A673 (cell line): ENCODE results near the gene TSPAN15.

ENCODE experiments used
- CTCF ChIP-seq: fragments of 300-800, 200-600 bp; sonication (generic); conservative IDR thresholded peaks from 2 replicates; pipeline ENCODE4 v1.5.1; 2017; ENCODE audit warnings: low read depth, mild to moderate bottlenecking, antibody characterized with exemption, low read length, moderate library complexity, mixed read lengths
- EZH2 ChIP-seq: fragments of 200-600 bp; sonication (generic); IDR thresholded peaks from 2 replicates; pipeline ENCODE4 v1.6.1; 2017; ENCODE audit warnings: borderline replicate concordance, low read depth, mild to moderate bottlenecking, mixed read lengths, antibody characterized with exemption, low read length; ENCODE audit not compliant: poor library complexity, severe bottlenecking

DNA sequence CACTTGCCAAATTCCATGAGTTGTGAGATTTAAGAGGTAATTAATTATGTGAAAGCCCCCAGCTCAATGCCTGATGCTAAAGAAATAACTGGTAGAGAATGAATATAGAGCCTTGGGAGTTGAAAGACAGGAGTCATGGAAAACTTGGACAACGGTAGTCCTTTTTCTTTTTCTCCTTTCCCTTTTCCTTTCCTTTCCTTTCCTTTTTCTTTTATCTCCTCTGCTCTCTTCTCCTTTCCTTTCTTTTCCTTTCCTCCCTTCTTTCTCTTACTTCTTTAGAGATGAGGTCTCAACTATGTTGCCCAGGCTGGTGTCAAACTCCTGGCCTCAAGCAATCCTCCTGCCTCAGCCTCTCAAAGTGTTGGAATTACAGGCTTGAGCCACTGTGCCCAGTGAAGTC lies 7.9 kb upstream of the TSPAN15 start:
- TF ChIP-seq CTCF (no peak), EZH2 (no peak)
